GM23248 (cell line): ENCODE measurements around the gene PGGT1B. TPM values are rescaled to one million over a fixed set of nuclear protein-coding genes. Genes with fewer than 3 reads are reported as not detected.

Experiments
- DNase-seq: peaks from one replicate; pipeline ENCODE4 v3.0.0-alpha.2; 2015
- H2AFZ ChIP-seq: fragments of 200-600 bp; sonication (generic); 2 replicates; pipeline ENCODE4 v1.6.1; 2016; ENCODE audit warnings: antibody characterized with exemption
- H3F3A ChIP-seq: fragments of 200-600 bp; sonication (generic); 2 replicates; pipeline ENCODE4 v1.6.1; 2016; ENCODE audit warnings: mild to moderate bottlenecking, antibody characterized with exemption, mixed run types; ENCODE audit not compliant: insufficient read depth
- H3K27ac ChIP-seq: fragments of 200-600 bp; sonication (generic); 2 replicates; pipeline ENCODE4 v1.5.1; 2016; ENCODE audit warnings: mild to moderate bottlenecking
- H3K27me3 ChIP-seq: fragments of 200-600 bp; sonication (generic); replicated peaks from 2 replicates; pipeline ENCODE4 v1.6.1; 2016; ENCODE audit warnings: mild to moderate bottlenecking; ENCODE audit not compliant: insufficient read depth
- H3K36me3 ChIP-seq: fragments of 200-600 bp; sonication (generic); 2 replicates; pipeline ENCODE4 v1.6.1; 2016; ENCODE audit warnings: low read depth, mild to moderate bottlenecking
- H3K4me1 ChIP-seq: fragments of 200-600 bp; sonication (generic); 2 replicates; pipeline ENCODE4 v1.6.1; 2016; ENCODE audit warnings: mild to moderate bottlenecking; ENCODE audit not compliant: insufficient read depth
- H3K4me2 ChIP-seq: fragments of 200-600 bp; sonication (generic); one replicate; pipeline ENCODE4 v1.6.1; 2016; ENCODE audit warnings: mild to moderate bottlenecking; ENCODE audit not compliant: unreplicated experiment
- H3K4me3 ChIP-seq: fragments of 200-600 bp; sonication (generic); 2 replicates; pipeline ENCODE4 v1.5.1; 2016; ENCODE audit warnings: mild to moderate bottlenecking
- H3K79me2 ChIP-seq: fragments of 200-600 bp; sonication (generic); 2 replicates; pipeline ENCODE4 v1.6.1; 2016; ENCODE audit warnings: mild to moderate bottlenecking; ENCODE audit not compliant: insufficient read depth
- H3K9ac ChIP-seq: fragments of 200-600 bp; sonication (generic); 2 replicates; pipeline ENCODE4 v1.6.1; 2016; ENCODE audit warnings: mild to moderate bottlenecking
- H3K9me2 ChIP-seq: fragments of 200-600 bp; sonication (generic); 2 replicates; pipeline ENCODE4 v1.6.1; 2016; ENCODE audit warnings: mixed run types, mild to moderate bottlenecking, moderate library complexity; ENCODE audit not compliant: insufficient read depth
- H3K9me3 ChIP-seq: fragments of 200-600 bp; sonication (generic); one replicate; pipeline ENCODE4 v1.6.1; 2017; ENCODE audit warnings: low read depth
- H4K20me1 ChIP-seq: fragments of 200-600 bp; sonication (generic); 2 replicates; pipeline ENCODE4 v1.6.0; 2016; ENCODE audit not compliant: insufficient read depth
- EZH2 ChIP-seq: fragments of 200-600 bp; sonication (generic); IDR thresholded peaks from 2 replicates; pipeline ENCODE4 v1.6.1; 2018; ENCODE audit warnings: antibody characterized with exemption, mild to moderate bottlenecking; ENCODE audit not compliant: insufficient read depth, poor library complexity, severe bottlenecking
- EZH2phosphoT487 ChIP-seq: fragments of 200-600 bp; sonication (generic); IDR thresholded peaks from 2 replicates; pipeline ENCODE4 v1.6.1; 2018; ENCODE audit warnings: antibody characterized with exemption, moderate library complexity, mild to moderate bottlenecking, low read depth; ENCODE audit not compliant: insufficient read depth
- WGBS, 2 experiments: methylation state at CpG; one replicate each; pipeline ENCODE4 v1.1.6; 2015 to 2017; ENCODE audit warnings: low lambda C conversion rate in 2 of 2, low coverage in 1 of 2; ENCODE audit errors: missing lambda C conversion rate in 2 of 2; 5-methylcytosine and 5-hydroxymethylcytosine counted together
- in situ Hi-C: fragments of 300-500 bp; cut with MboI; formaldehyde crosslinking; loops from 2 replicates; pipeline ENCODE4 v1.15.0; 2020
- polyA plus RNA-seq: library from polyadenylated mRNA; unstranded; fragments of >200 nt; fragmentation: Nextera tagmentation; extraction: Ambion mirVana; gene quantifications from 2 replicates; pipeline ENCODE4 v1.2.1, GENCODE V29; 2016
- total RNA-seq: library from RNA; depleted of rRNA; stranded (reverse); fragments of >200 nt; shearing (Covaris generic); gene quantifications from 2 replicates; pipeline ENCODE4 v1.2.3, GENCODE V29; 2014

PGGT1B gene
- total and polyA plus RNA-seq, 2 experiments from 2014 or later, result 17.8 to 20.1 TPM

DNA sequence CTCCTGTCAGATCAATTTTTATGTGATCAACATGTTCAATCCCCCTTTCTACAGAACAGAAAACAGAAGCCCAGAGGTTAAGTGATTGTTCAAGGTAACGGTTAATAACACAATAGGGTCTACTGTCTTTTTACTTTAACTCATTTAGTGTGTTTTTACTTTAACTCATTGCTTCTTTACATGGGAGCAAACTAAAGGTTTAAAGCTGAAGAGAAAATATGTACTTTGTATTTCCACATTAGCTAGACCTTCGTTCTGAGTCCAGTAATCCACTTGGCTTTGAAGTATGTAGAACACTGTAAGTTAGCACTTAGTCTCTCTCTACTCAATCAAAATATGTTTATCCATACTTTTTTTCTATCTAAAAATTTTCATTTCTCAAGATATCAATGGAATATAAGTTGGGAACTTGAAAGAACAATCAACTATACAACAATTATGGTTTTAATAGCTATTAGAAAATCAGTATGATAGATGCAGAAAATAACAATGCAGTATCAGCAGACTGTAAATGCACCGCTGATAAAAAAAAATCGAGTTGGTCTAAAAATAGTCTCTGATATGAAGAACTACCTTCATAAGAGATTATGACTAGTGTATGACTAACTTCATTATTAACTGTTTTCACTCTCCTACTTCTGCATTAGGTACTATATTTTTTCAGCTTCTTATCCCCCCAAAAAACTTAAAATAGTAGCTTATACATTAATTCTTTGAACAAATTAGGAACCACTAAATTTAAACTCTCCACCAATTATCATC, 20.6 kb downstream of the PGGT1B start:
- Histone ChIP-seq H3K4me3 (no peak overlapping the region), H3K79me2 (peaks cover 52% of the 10 kb centered on the region), H3K27me3 (no peaks in the 10 kb centered on the region), H2AFZ (no peak overlapping the region), H3K4me1 (peaks cover 8% of the 10 kb centered on the region), H3K4me2 (no peak overlapping the region), H3F3A (0 out of 2 replicates have a peak, but pooled peaks cover 6% of the 10 kb centered on the region), H3K9ac (no peak overlapping the region), H3K9me2 (no peaks in the 10 kb centered on the region), H3K27ac (no peak overlapping the region), H4K20me1 (no peaks in the 10 kb centered on the region; the same call in 1 of the 2 replicates), H3K9me3 (no peaks in the 10 kb centered on the region), H3K36me3 (peaks cover 25% of the 10 kb centered on the region)
- TF ChIP-seq EZH2phosphoT487, result no peak
- in situ Hi-C loops, result no loop called here
- no peak for DNase-seq
- 79 to 83% methylated on average over 4 of the region's 4 CpGs for WGBS, 2 experiments

DNA sequence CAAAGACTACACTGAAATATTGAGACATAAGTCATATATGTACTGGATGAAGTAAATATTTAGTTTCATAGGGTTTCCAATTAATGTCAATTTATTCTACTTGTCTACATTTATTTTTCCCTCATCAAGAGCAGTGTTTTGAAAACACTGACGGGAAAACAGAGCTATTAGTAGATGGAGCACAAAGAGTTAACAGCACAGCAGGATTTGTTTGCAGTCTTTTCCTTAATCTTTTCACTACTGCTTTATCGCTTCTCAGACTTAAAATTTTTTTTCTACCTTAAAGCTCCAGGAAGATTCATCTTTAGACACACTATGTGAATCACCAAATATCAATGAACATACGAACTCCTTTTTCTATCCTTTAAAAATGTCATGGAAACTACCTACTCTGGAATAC, 25.6 kb downstream of the PGGT1B start:
- H3K4me3 ChIP-seq, result no peak overlapping the region
- no peaks in the 10 kb centered on the region for H3K27me3 ChIP-seq
- in situ Hi-C loops, result no loop called here
- H3K9me3 ChIP-seq, result no peaks in the 10 kb centered on the region
- no peaks in the 10 kb centered on the region for H3K4me1 ChIP-seq
- H4K20me1 ChIP-seq, result no peaks in the 10 kb centered on the region
- H3K27ac ChIP-seq, result no peak overlapping the region
- H3K79me2 ChIP-seq, result peaks cover 7% of the 10 kb centered on the region; the same call in 1 of the 2 replicates
- WGBS, 2 experiments, result 97% methylated on average over 3 of the region's 3 CpGs
- no peak overlapping the region for H2AFZ ChIP-seq
- TF ChIP-seq EZH2 (no peak), EZH2phosphoT487 (no peak)
- H3K9me2 ChIP-seq, result no peaks in the 10 kb centered on the region
- peaks cover 49% of the 10 kb centered on the region for H3K36me3 ChIP-seq
- no peaks in the 10 kb centered on the region for H3F3A ChIP-seq
- DNase-seq, result no peak
- H3K4me2 ChIP-seq, result no peak overlapping the region
- H3K9ac ChIP-seq, result no peak overlapping the region

DNA sequence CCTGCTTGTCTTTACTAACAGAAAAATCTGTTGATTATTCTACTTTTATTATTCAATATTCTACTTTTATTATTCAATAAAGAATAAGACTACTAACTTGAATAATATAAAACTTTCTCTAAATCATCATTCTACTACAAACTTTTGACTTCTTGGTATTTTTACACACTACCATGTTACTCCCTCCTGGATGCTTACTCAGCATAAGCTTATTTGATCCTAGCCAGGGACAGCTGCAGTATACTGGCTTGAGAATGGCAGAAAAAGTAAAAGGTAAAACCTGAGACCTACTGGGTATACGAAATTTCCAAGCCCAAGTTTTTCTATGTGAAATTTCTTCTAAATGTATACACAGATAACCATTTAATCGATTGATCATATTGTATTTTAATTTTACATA, 26.1 kb downstream of the PGGT1B start:
- no peaks in the 10 kb centered on the region for H3K27me3 ChIP-seq
- no peak overlapping the region for H3K4me3 ChIP-seq
- no peaks in the 10 kb centered on the region for H4K20me1 ChIP-seq
- no peak for DNase-seq
- H3K36me3 ChIP-seq, result peaks cover 53% of the 10 kb centered on the region
- no peaks in the 10 kb centered on the region for H3K9me3 ChIP-seq
- H3K4me1 ChIP-seq, result no peaks in the 10 kb centered on the region
- no peaks in the 10 kb centered on the region for H3F3A ChIP-seq
- WGBS, 2 experiments, result 98 to 99% methylated on average over 2 of the region's 2 CpGs
- no peak overlapping the region for H3K9ac ChIP-seq
- H3K9me2 ChIP-seq, result no peaks in the 10 kb centered on the region
- in situ Hi-C loops, result no loop called here
- peaks cover 3% of the 10 kb centered on the region; the same call in 1 of the 2 replicates for H3K79me2 ChIP-seq
- no peak overlapping the region for H3K4me2 ChIP-seq
- no peak overlapping the region for H2AFZ ChIP-seq
- TF ChIP-seq EZH2phosphoT487 (no peak), EZH2 (no peak)
- no peak overlapping the region for H3K27ac ChIP-seq

DNA sequence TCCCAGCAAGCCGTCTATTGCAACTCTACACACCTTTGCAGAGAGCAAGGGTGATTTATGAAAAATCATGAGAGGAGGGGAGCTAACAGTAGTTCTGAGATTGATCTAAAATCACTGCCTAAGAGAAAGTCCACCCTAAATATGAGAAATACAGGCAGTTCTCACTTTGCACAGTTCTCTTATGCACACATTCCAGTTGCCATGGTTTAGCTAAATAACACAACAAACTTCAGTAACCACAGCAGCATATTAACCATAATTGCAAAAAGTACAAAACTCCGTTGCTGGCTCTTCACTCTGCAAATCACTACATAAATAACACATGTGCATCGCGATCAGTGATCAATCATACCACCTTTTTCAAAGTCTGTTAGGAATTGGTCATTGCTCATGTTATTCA, 31.1 kb downstream of the PGGT1B start:
- TF ChIP-seq EZH2 (no peak), EZH2phosphoT487 (no peak)
- Histone ChIP-seq H3K79me2 (peaks cover 22% of the 10 kb centered on the region; the same call in 1 of the 2 replicates), H3K36me3 (peaks cover 55% of the 10 kb centered on the region), H3K9me3 (no peaks in the 10 kb centered on the region), H3F3A (no peaks in the 10 kb centered on the region), H3K4me1 (no peaks in the 10 kb centered on the region), H3K27me3 (no peaks in the 10 kb centered on the region), H3K9ac (no peak overlapping the region), H3K4me3 (no peak overlapping the region), H3K27ac (no peak overlapping the region), H3K4me2 (no peak overlapping the region), H2AFZ (no peak overlapping the region), H4K20me1 (no peaks in the 10 kb centered on the region; the same call in 1 of the 2 replicates), H3K9me2 (no peaks in the 10 kb centered on the region)
- in situ Hi-C loops, result no loop called here
- 48 to 56% methylated on average over 4 of the region's 4 CpGs for WGBS, 2 experiments
- DNase-seq, result no peak
